SKM-1 treated with dmso at 0.1 percent for 144 hours (cell line): ENCODE measurements around the gene MED27.

ENCODE experiments used
- DNase-seq: peaks from one replicate; lab custom pipeline; 2025; ENCODE audit not compliant: unreplicated experiment; lab: John Stamatoyannopoulos, UW

MED27 gene

DNA sequence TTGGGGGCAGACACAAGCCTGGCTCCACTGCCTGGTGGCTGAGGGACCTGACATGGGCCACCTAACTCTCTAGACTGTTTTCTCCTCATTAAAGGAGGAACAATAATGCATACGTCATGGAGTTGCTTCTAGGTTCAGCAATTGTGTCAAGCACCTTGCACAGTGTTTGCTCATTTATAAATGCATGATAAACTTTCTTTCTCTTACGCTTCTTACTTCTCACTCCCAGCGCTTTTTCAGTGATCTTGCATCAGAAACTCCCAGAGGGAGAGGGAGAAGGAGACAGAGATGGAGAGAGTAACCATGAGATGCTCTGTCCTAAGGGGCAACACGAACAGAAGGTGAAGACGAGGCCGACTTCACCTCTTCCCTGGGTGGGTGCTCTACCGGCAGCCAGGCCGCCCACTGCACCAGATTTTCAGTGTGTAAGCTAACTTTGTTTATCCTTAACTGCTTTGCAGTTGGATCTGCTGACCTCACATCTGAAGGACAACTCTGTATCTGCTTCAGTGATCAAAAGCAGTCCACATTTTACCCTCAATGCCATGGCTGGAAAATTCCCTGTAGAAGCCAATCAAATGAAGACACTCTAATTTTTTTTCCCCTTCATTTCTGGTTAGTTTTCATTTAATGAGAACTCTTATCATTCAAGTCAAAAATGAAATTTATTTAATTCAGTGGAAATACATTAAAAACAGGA, 35.3 kb downstream of the MED27 start:
- DNase-seq, result no peak

- DNase-seq, result no peak
Measured at GRCh38 chr9:132043708-132044107, 36.0 kb downstream of the MED27 start.

DNA sequence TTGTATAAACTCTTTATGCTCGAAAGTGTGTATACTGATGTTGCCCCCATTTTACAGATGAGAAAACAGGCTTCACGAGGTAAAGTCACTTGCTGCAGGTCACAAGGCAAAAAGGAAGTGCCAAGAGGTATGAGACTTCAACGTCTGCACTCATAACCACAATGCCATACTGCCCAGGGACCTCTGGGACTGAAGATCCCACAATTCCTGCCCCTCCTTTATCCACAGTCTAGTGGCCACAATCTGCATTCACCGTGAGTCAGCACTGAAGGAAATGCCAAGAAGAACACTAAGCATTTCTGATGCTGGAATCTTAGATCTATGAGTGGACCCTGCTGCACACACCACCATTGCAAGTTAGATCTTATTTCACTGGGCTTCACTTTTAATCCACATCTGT, 37.3 kb downstream of the MED27 start:
- no peak for DNase-seq

- DNase-seq, result no peak
Measured at GRCh38 chr9:132041798-132042197, 37.9 kb downstream of the MED27 start.

GRCh38 chr9:132040808-132041207, 38.9 kb downstream of the MED27 start:
- DNase-seq, result no peak

- DNase-seq, result no peak
Measured at GRCh38 chr9:132040246-132040645, 39.4 kb downstream of the MED27 start.

DNA sequence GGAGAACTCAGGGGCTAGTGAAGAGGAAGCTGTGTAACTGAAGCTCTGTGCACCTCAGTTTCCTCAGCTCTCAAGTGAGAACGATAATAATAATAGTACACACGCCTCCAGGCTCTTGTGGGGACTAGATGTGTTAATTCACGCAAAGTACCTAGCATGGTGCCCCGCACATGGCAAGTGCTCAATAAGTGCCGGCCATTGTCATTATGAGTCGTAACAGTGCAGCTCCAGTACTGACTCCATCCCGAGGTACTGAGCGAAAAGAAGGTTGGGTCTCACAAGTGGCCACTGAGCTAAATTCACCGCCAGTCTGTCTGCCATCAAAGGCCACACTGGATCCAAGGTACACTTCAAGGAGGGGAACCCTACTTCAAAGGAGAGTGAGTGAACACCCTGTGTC, 40.4 kb downstream of the MED27 start:
- no peak for DNase-seq

GRCh38 chr9:132037458-132037857, 42.2 kb downstream of the MED27 start:
- DNase-seq, result no peak

- no peak for DNase-seq
Measured at GRCh38 chr9:132036521-132036920, 43.1 kb downstream of the MED27 start.

DNA sequence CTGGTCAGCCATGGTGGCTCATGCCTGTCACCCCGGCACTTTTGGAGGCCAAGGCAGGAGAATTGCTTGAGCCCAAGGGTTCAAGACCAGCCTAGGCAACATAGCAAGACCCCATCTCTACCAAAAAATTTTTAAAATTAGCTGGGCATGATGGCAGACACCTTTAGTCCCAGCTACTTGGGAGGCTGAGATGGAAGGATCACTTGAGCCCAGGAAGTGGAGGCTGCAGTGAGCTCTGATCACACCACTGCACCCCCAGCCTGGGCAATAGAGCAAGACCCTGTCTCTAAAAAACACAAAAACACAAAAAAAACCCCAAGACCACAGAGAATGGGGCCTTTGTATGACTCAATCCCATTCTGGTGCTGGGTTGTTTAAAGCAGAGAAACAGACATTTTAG, 44.0 kb downstream of the MED27 start:
- DNase-seq, result no peak

GRCh38 chr9:132032238-132032950, 47.3 kb downstream of the MED27 start:
- DNase-seq, result no peak

- no peak for DNase-seq
Measured at GRCh38 chr9:132031467-132032237, 48.0 kb downstream of the MED27 start.

- no peak for DNase-seq
Measured at GRCh38 chr9:132030626-132031325, 48.9 kb downstream of the MED27 start.

GRCh38 chr9:132027752-132028663, 51.7 kb downstream of the MED27 start:
- no peak for DNase-seq

GRCh38 chr9:132026932-132027585, 52.6 kb downstream of the MED27 start:
- no peak for DNase-seq

GRCh38 chr9:132025766-132026165, 53.9 kb downstream of the MED27 start:
- no peak for DNase-seq

- DNase-seq, result no peak
Measured at GRCh38 chr9:132024589-132024988, 55.1 kb downstream of the MED27 start.

DNA sequence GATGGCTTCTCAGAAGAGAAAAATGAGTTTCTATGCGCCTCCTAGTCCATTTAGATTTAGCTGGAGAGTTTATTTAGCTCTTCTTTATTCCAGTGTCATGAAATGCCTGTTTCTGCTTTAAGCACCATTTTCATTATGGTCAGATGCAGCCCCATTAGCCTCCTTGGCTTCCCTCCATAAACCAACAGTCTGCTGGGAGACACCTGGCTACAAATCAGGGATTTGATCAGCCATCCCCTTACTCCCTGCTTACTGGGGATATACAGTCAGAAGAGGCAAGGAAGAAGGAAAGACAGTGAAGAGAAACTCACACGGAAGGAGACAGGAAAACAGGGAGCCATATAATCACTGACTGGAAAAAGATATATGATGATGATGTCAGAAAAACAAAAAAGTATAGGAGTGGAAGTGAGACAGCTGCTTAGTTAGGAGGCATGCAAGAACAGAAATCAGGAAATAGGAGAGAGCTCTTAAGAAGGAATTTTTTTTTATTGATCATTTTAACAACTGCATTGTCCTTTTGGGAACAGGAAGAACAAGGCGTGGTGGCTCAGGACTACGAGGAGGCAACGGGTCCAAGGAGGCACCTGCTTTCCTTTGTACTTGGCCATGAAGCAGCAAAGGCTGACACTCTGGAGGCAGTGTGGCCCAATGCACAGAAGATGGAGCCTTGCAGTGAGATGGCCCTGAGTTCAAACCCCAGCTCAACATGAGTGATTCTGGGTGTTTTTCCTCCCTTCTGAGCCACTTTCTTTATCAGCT, 56.1 kb downstream of the MED27 start:
- DNase-seq, result no peak
